Measurements from ENCODE around the gene PHYHD1.

PHYHD1 gene

DNA sequence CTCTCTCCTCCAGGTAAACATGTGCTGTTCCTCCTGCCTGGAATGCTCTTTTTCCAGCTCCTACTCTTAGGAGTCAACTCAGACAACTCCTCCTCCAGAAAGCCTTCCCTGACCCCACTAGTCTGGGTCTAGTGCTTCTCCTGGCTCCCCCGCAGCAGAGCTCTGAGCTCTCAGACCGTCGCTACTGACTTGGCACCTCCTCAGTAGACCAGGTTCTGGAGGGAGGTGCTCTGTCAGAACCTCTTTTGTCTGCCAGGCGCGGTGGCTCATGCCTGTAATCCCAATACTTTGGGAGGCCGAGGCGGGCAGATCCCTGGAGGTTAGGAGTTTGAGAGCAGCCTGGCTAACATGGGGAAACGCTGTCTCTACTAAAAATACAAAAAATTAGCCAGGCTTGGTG, 35.4 kb upstream of the PHYHD1 start:
- no peaks in the 10 kb centered on the region for H3K27me3 ChIP-seq (ENCODE audit: insufficient read depth, low read depth, severe bottlenecking)
- peaks cover 63% of the 10 kb centered on the region for H3K36me3 ChIP-seq
- H3K9me3 ChIP-seq (ENCODE audit: severe bottlenecking): no peaks in the 10 kb centered on the region
- no peak overlapping the region for H3K4me3 ChIP-seq (ENCODE audit: low read depth, low read length)
- TF ChIP-seq, protein P1, sequence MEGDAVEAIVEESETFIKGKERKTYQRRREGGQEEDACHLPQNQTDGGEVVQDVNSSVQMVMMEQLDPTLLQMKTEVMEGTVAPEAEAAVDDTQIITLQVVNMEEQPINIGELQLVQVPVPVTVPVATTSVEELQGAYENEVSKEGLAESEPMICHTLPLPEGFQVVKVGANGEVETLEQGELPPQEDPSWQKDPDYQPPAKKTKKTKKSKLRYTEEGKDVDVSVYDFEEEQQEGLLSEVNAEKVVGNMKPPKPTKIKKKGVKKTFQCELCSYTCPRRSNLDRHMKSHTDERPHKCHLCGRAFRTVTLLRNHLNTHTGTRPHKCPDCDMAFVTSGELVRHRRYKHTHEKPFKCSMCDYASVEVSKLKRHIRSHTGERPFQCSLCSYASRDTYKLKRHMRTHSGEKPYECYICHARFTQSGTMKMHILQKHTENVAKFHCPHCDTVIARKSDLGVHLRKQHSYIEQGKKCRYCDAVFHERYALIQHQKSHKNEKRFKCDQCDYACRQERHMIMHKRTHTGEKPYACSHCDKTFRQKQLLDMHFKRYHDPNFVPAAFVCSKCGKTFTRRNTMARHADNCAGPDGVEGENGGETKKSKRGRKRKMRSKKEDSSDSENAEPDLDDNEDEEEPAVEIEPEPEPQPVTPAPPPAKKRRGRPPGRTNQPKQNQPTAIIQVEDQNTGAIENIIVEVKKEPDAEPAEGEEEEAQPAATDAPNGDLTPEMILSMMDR (IDR thresholded peaks at IDR 0.05; ENCODE audit: low read depth, low read length): no peak
- no peak for DNase-seq
- no peak overlapping the region for H3K27ac ChIP-seq

DNA sequence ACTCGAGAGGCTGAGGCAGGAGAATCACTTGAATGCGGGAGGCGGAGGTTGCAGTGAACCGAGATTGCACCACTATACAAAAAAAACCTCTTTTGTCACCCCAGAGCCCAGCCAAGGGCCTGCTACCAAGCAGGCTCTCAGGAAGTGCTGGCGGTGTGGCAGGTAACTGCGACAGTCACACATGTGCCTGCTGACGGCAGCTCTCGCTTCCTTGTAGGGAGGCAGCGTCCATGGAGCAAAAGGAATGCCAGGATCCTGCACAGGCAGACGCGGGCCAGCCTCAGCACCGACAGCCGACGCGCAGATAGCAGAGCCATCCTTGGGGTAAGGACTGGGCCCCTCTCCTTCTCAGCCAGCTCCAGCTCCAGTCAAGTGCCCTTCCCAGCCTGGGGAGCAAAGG, 35.0 kb upstream of the PHYHD1 start:
- no peak overlapping the region for H3K27ac ChIP-seq
- peaks cover 66% of the 10 kb centered on the region for H3K36me3 ChIP-seq
- DNase-seq: no peak
- TF ChIP-seq, protein P1 (IDR thresholded peaks at IDR 0.05; ENCODE audit: low read depth, low read length): no peak
- no peak overlapping the region for H3K4me3 ChIP-seq (ENCODE audit: low read depth, low read length)
- H3K27me3 ChIP-seq (ENCODE audit: insufficient read depth, low read depth, severe bottlenecking): no peaks in the 10 kb centered on the region
- no peaks in the 10 kb centered on the region for H3K9me3 ChIP-seq (ENCODE audit: severe bottlenecking)

DNA sequence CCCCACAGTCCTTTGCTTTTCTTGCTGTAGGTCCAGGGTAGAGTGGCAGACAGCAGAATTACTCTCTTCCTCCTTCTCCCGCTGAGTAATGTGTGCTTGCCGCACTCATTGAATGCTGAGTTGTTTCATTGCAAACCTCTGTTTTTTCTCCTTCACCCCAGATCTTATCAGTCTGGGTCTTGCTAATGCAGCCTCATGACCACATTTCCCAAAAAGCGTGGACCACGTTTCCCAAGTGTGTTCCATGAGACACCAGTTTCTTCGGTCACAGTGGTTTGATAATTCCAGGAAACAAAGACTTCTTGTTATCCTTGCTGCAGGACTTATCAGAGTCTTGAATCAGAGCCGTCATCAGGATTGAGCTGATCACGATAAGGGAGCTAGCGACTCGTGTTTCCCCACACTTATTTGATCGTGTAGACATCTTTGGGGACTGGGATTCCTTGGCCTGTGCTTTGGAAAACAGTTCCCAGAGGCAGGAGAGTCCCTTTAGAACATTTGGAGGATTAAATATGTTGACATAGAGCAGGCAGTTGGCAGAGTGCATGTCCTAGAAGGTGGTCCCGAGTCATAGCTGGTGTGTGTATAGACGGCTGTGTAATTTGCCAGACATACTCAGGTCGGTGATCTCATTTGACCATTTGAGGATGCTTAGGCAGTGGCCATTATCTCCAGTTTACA, 34.4 kb upstream of the PHYHD1 start:
- Histone ChIP-seq H3K27me3 (ENCODE audit: insufficient read depth, low read depth, severe bottlenecking) (no peaks in the 10 kb centered on the region), H3K27ac (no peak overlapping the region), H3K36me3 (peaks cover 71% of the 10 kb centered on the region), H3K9me3 (ENCODE audit: severe bottlenecking) (no peaks in the 10 kb centered on the region), H3K4me3 (ENCODE audit: low read depth, low read length) (no peak overlapping the region)
- no peak for DNase-seq
- TF ChIP-seq, protein P1 (IDR thresholded peaks at IDR 0.05; ENCODE audit: low read depth, low read length): no peak

DNA sequence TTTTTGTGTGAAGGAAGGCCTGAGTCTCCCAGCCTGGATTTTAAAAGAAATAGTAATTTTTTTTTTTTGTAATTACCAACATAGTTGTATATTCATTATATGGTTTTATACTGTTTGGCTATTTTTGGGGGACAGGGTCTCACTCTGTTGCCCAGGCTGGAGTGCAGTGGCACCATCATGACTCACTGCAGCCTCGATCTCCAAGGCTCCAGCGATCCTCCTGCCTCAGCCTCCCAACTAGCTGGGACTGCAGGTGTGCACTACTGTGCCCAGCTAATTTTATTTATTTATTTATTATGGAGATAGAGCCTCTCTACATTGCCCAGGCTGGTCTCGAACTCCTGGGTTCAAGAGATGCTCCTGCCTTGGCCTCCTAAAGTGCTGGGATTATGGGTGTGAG, 33.7 kb upstream of the PHYHD1 start:
- TF ChIP-seq, protein P1 (IDR thresholded peaks at IDR 0.05; ENCODE audit: low read depth, low read length): no peak
- no peak for DNase-seq
- H3K4me3 ChIP-seq (ENCODE audit: low read depth, low read length): no peak overlapping the region
- no peaks in the 10 kb centered on the region for H3K9me3 ChIP-seq (ENCODE audit: severe bottlenecking)
- no peak overlapping the region for H3K27ac ChIP-seq
- peaks cover 78% of the 10 kb centered on the region for H3K36me3 ChIP-seq
- H3K27me3 ChIP-seq (ENCODE audit: insufficient read depth, low read depth, severe bottlenecking): no peaks in the 10 kb centered on the region

DNA sequence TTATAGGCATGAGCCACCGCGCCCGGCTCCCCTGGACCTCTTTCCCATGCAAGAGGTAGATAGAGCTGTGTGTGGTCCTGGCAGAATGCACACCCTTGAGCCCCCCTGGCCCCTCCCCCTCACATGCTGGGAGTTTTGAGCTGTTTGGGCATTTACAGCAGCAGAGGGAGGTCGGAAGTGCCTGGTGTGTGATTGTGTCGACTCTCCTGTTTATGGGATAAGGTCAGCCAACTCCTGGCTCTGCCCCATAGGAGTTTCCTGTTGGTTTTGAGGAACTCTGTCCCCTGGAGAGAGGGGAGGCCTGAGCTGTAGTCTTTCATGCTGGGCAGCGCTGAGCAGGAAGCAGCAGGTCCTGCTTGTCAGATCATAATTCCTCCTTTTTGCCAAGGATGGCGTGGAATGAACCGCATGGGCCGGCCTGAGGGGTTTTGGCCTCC, 32.9 kb upstream of the PHYHD1 start:
- no peaks in the 10 kb centered on the region for H3K9me3 ChIP-seq (ENCODE audit: severe bottlenecking)
- TF ChIP-seq, protein P1 (IDR thresholded peaks at IDR 0.05; ENCODE audit: low read depth, low read length): no peak
- H3K36me3 ChIP-seq: peaks cover 87% of the 10 kb centered on the region
- H3K4me3 ChIP-seq (ENCODE audit: low read depth, low read length): no peak overlapping the region
- H3K27me3 ChIP-seq (ENCODE audit: insufficient read depth, low read depth, severe bottlenecking): no peaks in the 10 kb centered on the region
- DNase-seq: no peak
- no peak overlapping the region for H3K27ac ChIP-seq
